HG02623 (cell line): Measurements from ENCODE around the gene GPC6.

Experiments
- ATAC-seq: cut with Tn5 transposase; IDR thresholded peaks from one replicate; pipeline ENCODE4 v1.9.1; 2021; ENCODE audit warnings: moderate library complexity; ENCODE audit not compliant: unreplicated experiment

GPC6 gene

DNA sequence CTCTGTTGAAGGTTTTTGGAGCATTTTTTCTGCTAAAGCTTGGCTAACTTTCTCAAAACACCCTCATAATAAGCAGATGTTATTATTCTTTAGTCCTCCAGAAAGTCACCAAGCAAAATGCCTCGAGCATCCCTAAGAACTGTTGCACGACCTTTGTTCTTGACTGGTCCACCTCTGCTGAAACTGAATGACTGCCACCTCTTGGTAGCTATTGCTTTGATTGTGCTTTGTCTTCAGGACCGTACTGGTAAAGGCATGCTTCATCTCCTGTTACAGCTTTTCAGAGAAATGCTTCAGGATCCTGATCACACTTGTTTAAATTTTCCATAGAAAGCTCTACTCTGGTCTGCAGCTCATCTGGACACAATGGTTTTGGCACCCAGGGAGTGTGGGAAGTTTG lies 998.1 kb downstream of the GPC6 start:
- ATAC-seq, result no peak

DNA sequence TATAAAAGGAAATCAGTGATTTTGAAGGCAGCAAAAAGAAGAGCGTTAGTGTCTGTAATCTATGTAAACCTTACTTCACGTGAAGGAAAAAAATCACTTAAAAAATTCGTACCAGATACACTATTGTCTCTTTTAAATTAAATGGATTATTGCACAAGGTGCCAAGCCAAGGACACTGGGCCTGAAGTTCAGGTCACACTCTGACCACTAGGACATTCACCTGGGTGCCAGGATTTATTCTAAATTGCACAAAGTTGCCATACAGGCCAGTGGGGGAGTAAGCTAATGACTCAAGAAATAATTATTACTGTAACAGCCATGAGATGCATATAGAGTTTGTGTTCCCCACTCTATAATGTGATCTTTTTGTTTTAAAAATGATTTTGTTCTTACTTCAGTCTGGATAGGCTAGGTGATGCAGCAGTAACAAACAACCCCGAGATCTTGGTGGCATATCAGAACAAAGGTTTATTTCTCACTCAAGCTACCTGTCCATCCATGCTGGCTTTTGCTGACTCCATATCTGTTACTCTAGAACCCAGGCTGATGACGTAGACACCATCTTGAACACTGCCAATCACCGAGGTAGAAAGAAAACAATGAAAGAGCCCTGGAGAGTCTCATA lies 1000.8 kb downstream of the GPC6 start:
- no peak for ATAC-seq

DNA sequence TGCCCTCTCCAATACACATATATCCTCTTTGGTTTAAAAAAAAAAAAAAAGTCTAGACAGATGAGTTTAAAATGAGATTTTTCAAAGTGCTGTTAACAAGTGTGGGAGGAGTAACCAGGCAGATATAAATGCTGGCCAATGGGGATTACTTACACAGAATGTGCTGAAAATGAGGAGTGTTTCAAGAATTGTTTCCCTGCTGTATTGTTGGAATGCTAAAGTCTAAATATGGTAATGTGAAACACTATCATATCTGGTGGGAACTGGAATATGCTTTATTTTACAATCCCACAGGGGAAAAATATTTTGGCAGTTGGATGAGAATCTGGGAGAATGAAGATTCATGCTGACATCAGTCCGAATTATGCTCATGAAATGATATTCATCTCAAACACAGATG lies 1002.2 kb downstream of the GPC6 start:
- no peak for ATAC-seq

DNA sequence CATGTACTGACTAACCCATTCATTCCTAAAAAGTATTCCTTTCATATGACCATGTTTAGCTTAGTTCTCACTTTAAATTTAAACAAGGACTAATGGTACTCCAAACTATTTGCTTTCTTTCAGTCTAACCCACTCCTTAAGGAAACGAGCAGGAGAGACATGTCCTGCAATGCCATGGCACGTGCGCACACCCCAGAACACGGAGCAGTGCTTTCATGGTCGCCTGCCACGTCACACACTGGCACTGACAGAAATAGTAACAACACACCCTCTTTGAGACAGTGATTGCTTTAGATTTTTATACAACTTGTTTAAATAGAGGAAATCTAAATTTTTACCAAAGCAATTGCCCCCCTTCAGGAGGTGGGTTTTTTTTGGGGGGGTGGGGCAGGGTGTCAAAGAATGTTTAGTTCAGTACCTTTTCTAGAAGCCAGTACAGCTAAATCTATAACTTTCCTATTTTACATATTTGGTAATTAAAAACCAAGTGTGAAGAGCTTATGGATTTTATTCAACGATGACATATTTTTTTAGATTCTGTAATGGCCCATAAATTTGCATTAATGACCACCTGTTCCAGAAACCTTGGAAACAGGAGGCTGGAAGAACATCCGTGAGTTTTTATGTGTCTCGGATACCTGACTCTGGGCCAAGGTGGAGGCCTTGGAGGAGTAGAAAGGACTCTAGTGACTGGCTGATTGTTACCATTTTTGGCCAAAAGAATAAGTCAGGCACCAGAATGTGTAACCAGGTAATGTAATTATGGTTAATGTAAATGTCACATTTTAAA lies 1005.7 kb downstream of the GPC6 start:
- ATAC-seq, result no peak

DNA sequence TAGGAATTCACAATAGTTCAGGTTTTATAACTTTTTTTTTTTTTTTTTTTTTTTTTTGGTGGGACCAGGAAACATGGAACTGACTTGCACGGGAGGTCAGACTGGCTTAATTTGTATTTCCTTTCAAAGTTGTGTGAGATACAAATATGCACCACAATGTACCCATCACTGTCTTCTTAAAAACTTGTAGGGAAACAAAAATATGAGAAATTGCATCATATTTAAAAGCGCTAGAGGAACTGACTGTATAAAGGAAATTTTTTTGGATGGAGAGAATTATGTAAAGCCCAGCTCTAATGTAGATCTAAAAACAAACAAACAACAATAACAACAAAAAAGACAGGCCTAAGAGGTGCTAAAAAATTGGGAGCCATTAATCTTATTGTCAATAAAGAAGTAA lies 1006.3 kb downstream of the GPC6 start:
- ATAC-seq, result no peak

DNA sequence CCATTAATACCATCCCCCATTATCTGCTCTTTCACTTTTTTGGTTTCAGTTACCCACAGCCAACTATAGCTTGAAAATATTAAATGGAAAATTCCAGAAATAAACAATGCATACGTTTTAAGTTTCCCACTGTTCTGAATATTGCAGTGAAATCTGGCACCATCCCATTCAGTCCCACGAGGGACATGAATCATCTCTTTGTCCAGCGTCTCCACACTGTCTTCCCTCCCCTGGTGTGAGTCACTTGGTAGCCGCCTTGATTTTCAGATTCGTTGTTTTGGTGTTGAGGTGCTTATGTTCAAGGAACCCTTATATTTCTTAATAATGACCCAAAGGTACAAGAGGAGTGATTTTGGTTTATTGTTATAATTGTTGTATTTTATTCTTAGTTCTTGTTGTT lies 1006.8 kb downstream of the GPC6 start:
- ATAC-seq, result no peak

DNA sequence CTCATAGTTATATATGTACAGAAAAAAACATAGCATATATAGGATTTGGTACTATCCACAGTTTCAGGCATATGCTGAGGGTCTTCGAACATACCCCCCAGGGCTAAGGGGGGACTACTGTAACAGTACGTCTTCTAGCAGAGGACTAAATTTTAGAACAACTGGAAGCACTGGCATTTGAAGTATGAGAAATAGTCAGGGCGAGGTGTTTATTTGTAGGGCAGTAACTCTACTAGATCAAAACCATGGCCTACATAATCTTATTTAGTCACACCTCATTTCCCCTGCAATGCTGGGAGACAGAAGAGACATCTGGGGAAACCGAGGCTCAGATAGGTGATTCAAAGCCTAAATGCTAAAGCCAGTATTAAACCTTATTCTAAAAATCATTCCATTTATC lies 1007.2 kb downstream of the GPC6 start:
- no peak for ATAC-seq

DNA sequence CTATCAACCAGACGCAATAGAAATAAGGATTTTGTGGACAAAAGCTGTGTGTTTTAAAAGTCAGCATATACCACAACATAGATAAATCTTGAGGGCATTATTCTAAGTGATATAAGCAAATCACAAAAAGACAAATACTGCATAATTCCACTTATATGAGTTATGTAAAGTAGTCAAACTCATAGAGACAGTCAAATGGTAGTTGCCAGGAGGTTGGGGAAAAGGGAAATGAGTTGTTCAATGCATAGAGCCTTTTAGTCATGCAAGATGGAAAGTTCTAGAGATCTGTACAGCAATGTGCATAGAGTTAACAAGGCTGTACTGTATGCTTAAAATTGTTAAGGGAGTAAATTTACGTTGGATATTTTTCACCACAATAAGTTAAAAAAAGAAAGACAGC lies 1008.1 kb downstream of the GPC6 start:
- ATAC-seq, result no peak

DNA sequence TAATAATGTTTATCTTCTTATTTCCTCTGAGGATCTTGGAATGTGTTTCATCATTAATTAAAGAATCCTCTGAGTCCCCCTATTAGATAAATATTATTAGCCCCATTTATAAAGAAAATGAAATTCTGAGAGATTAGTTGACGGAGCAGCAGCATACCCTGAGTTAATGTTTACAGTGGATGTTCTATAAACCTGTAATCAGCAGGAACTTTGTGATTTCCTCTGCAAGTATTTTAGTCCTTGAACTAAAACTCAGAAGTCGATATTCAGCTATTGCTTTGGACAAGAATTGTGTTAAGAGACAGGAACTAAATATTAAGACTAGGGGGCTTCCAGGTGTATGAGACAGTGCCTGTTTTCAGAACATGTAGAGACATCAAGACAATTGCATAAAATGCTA lies 1009.5 kb downstream of the GPC6 start:
- no peak for ATAC-seq

DNA sequence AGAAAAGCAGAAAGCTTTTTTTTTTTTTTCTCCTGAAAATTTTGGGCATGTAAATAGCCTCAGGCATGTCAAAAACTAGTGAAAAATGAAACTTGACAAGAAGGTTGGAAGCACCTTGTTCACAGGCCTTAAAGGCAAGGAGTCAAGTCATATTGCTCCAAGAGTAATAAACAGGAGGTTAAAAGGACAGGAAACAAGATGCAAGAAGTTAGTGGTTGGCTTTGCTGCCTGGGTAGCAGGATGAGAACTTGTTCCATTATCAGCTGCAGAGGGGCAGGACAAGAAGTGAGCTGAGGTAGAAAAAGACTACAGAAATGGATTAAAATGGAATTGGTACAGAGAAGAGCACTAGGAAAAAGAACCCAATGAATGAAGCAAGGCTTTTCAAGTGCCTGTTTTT lies 1010.3 kb downstream of the GPC6 start:
- ATAC-seq, result no peak

DNA sequence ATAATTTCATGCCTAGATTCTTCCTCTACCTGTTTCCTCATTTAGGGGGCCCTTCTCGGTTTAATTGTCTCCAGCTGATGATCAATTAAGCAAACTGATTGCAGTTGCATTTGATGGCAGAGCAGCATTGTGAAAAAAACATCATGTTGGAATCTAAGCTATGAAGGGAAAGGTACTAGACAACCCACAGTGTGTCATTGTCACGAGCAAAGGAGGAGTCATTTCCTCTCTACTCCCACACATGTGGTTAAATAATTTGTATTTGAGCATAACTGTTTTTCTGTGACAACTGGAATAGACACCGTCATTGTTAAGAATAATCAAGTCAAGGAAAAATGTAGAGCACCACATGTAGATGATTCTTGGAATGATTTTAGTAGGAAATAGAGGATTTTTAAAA lies 1012.5 kb downstream of the GPC6 start:
- ATAC-seq, result no peak

DNA sequence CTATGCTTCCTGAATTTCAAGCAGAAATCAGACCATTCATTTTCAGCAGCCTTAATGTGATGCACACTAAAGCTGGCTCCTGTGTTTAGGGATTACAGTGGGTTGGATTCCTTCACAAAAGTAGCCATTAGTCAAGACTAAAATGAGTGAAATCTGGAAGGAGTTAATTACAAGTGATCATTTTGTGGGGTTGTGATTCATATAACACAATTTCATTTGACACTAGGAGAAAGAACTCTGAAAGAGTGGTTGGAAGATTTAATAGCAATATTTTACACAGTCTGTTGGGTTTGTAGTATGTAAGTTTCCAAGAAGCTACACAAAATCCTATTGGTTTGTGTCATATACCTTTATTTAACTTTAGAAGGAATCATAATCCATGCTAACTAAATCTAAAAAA lies 1015.9 kb downstream of the GPC6 start:
- ATAC-seq, result no peak

DNA sequence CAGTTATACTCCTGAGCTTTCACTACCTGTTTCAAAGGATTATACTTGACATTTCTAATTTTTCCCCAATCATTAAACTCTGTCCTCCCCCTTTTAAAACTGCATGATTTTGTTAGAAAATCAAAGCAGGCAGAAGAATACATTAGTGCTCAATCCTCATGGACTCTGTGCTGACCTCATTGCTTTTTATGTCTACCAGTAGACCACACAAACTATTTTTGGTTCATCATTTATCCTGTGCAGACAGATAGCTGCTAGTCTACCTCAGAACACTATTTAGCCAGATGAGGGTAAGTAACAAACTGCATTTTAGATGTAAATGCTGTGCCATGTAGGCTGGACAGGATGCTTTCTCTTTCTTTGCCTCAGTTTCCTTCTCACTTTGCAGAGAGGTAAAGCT lies 1016.9 kb downstream of the GPC6 start:
- ATAC-seq, result no peak

DNA sequence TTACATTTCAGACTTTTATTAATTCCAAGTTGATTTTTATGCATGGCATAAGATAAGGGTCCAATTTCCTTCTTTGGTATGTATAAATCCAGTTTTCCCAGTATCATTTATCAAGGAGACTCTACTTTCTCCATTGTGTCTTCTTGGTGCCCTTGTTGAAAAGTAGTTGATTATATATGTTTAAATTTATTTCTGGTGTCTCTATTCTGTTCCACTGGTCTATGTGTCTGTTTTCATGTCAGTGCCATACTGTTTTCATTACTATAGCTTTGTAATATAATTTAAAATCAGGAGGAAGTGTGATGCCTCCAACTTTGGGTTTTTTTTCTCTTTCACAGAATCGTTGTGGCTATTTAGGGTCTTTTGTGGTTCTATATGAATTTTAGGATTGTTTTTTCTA lies 1019.9 kb downstream of the GPC6 start:
- ATAC-seq, result no peak

DNA sequence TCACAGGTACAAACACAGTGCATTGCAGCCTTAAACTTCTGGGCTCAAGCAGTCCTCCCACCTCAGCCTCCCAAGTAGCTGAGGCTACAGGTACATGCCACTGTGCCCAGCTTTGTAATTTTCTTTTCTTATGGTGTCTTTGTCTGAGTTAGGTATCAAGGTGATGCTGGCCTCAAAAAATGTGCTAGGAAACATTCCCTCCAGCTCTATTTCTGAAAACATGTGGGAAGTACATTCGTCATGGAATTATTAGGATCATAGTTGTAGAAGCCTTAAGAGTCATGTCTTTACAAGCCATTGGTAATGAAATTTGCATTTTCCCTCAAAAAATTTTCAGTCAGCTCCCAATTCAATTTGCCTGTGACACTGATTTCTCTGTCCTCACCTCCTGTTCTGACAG lies 1021.3 kb downstream of the GPC6 start:
- ATAC-seq, result no peak

DNA sequence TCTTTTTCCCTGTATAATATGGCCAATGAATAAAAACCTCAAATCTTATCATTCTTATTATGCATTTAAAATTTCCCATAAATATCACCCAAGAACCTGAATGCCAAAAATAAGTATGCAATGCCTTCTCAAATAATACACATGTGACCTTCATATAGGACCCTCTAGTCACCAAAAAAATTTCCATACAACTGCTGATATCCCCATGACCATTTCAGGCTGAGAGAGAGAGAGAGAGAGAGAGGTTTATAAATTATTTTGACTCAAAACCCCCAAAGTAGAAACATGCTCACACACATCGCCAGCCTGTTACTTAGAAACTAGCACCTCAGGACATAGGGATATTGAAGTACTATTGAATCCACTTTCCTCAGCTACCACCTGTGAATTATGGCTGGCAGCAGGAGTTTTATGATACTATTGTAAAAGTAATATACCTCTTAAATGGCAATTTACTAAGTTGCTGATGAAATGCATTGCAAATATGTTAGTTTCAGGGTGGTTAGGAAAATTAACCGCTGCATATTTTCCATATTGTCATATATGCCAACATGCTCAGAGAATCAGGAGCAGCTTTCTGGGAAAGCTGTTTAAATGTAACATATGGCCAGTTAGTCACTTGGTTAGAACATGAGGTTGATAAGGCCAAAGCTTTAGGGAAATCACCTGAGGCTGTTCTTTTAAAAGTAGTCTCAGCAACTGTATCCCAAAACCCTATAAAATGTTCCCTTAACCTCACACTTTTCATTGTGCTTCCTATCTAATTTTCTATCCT lies 1022.0 kb downstream of the GPC6 start:
- ATAC-seq, result no peak

DNA sequence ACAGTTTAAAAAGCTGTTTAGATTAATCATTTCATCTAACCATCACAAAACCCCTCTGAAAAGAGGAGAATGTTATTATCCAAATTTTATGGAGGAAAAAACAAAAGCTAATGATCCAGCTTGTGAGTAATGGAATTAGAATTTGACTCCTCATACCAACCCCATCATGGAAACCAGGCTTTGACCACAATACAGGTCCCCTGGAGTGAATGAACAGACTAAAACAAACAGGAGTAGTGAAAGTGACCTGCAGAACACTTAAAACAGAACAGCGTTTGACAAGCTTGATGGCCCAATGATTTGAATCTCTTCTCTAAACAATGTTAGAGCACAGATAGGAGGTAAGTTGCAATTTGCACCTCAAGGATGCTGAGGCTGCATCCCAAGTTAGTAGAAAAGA lies 1022.9 kb downstream of the GPC6 start:
- ATAC-seq, result no peak

DNA sequence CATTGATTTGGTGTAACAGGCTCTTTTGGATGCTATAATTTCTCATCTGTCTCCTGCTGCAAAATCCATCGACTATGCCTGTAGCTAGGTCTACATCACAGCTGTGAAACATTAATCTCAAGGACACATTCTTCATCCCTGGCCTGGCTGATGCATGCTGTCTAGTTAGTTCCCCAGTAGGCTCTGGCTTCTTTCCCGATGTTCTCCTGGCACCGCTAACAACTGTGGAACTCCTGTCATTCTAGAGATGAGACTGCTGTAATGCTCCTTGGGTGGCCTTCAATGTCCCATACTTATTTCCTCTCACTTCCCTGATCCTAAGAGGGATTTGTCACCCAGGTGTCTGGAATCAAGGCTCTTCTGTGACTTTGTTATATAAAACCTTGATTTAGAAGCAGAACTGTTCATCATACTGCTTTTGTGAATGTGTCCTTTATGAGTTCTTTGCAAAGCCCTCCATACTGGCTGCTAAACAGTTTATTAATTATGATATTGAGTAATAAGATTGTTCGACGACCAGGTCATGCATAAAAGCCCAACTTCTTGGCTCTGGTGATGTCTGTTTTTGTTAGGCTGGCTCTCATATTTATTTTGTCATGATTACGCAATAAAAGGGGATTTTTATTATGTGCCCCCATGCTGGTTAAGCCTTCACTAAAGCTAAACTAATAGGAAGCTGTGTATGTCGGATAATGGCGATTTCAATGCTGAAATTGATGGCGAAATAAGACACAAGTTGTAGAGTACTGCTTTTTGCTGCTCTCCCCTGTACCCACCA lies 1025.4 kb downstream of the GPC6 start:
- no peak for ATAC-seq

DNA sequence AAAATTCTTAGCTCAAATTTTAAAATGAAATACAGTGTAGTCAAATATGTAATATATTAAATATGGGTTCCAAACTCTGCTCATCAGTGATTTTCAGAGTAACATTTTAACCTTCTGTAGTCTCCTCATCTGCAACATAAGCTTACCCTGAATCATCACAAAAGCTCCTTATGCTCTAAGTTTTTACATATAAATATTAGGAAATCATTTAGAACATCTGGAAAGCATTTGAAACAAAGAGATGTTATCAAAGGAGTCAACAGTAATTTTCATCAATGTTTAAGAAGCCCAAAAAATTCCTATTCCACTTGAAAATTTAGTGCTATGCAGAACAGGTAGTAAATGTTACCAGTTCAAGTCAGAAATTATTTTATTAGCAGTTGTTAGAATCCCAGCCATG lies 1028.1 kb downstream of the GPC6 start:
- ATAC-seq, result no peak

DNA sequence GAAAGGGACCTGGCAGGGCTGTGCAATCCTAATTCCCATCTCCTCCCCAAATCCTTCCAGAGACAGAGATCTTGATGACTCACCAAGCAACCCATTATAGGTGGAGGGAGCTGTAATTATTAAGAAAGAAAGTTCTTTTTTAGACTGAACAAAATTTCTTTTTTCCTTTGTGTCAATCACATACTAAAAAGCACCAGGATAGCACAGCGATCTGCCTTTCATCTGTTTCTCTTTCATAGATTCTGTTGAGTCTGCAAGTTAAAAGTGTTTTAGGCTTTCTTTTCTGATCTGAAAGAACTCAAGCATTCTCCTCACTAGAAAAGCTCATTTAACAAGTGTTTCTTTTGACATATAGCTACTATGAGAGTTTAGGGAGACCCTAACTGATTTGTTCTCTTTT lies 1030.1 kb downstream of the GPC6 start:
- no peak for ATAC-seq

DNA sequence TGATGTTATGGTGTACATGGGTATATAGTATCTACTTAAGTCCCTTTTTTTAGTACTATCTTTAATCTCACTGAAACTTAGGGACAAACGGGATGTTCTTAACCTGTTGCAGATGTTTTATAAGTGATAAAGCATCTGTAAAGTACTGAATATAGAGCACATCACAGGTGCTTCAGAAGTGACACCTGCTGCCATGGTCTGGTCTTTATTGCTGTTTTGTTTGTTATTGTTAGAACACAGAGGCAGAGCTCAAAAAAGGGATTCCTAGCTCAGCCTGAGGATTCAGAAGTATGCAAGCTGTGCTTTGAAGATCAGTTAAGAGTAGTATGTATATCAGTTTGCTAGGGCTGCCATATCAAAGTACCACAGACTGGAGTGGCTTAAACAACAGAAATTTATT lies 1033.4 kb downstream of the GPC6 start:
- no peak for ATAC-seq
